ENCODE data around the gene NOX3.
"Not testable (repeated sequence)": the region's sequence is repeated elsewhere in the genome, so short reads cannot be mapped to it uniquely, and the experiment has no call there.

The NOX3 gene

DNA sequence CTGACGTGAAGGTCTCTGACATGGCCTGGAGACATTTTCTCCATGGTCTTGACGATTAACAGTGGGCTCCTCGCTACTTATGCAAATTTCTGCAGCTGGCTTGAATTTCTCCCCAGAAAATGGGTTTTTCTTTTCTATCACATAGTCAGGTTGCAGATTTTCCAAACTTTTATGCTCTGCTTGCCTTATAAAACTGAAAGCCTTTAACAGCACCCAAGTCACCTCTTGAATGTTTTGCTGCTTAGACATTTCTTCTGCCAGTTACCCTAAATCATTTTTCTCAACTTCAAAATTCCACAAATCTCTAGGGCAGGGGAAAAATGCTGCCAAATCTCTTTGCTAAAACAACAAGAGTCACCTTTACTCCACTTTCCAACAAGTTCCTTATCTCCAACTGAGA is 12.9 kb upstream of the NOX3 start:
- DNase-seq: not testable (repeated sequence)

DNA sequence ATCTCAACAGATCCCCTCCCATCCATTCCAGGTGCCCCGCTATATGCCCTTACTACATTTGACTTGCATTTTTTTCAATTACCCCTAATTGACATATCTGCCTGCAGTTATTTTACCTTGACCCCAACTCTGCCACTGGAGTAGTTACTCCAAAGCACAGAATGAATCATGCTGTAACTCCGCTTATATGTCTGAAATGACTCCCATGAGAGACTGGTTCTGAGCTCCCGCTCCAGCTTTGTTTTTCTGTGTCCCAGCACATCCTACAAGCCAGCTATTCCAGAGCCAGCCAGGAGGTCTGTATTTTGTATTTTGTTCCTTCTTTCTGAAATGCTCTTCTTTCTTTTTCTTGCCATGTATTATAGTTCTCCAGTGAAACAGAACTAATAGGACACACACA is 10.9 kb upstream of the NOX3 start:
- DNase-seq: no peak

DNA sequence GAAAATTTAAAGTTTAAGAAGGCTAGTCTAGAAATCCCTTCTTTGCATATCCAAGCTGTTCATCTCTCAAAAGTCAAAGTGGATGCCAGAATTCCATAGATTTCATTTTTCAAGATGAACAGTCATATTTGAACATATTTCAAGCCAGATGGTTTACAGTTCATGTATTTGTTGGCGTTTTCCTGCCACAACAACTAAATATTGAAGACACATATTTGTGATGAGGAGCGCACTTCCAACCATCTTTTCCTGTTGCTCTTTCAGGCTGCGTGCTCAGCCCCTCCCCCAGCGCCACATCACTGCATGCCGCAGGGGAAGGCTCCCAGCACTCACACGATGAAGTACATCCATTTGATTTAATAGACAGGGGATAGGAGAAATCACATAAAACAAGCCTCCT is 5.9 kb upstream of the NOX3 start:
- DNase-seq: no peak

- no peak for DNase-seq
Observed at GRCh38 chr6:155454471-155454870, 1.2 kb downstream of the NOX3 start.

GRCh38 chr6:155454008-155454407 is 1.6 kb downstream of the NOX3 start:
- DNase-seq: no peak

DNA sequence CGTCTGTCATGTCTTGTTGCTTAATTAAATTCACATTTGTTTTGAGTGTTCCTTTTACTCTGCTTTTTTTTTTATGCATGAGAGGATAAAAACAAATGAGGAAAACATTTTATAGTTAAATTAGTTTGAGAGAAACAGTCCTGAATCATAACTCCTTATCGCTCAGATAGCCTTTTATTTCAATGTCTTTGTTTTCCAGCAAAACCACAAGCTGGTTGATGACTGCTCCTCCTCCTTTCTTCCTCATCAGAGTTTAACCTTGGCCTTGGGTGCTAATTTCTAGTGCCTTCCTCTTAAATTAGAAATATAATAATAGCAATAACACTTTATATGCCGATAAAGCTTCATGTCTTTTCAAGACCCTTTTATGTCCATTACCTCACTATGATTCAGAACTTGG is 3.1 kb downstream of the NOX3 start:
- no peak for DNase-seq

DNA sequence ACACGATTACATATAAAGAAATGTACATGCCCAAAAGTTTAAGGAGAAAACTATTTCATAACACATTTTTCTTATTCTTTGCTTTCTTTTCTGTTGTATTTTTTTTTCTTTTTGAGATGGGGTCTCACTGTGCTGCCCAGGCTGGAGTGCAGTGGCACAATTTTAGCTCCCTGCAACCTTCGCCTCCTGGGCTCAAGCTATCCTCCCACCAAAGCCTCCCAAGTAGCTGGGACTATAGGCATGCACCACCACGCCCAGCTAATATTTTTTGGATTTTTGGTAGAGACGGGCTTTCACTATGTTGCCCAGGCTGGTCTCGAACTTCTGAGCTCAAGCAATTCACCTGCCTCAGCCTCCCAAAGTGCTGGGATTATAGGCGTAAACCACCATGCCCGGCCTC is 4.1 kb downstream of the NOX3 start:
- not testable (repeated sequence) for DNase-seq

DNA sequence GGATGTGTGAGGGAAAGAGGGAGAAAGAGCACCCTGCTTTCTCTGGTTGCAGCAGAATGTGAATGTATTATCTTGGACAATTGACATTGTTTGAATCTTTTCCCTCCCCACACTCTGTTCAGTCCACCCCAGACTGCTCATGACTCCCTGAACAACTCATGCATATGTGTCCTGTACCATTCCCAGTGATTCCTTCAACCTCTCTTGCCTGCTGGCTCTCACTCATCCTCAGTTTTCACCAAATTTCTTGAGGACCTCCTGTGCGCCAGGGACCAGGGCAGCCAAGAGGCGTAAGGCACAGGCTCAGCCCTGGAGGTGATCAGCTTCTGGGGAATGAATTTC is 5.4 kb downstream of the NOX3 start:
- no peak for DNase-seq

- DNase-seq: no peak
Observed at GRCh38 chr6:155449450-155450239, 6.0 kb downstream of the NOX3 start.

- no peak for DNase-seq
Observed at GRCh38 chr6:155448668-155449449, 6.8 kb downstream of the NOX3 start.

DNA sequence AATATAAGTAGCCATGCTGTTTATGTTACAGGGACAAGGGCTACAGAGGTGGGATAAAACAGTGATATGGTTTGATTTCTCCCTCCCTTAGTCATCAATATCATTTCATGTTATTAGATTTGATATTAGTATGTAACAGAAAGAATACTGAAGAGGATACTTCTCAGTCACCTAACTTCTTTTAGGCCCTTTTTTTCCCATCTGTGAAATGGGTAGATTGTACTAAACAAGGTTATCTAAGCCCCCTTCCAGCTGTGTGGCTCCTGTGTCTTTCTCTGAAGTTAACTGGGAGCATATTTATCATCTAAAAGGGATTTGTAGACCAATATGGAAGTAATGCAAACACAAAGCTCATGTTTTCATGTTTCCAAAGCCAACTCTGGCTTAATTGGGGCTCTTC is 7.7 kb downstream of the NOX3 start:
- DNase-seq: no peak

DNA sequence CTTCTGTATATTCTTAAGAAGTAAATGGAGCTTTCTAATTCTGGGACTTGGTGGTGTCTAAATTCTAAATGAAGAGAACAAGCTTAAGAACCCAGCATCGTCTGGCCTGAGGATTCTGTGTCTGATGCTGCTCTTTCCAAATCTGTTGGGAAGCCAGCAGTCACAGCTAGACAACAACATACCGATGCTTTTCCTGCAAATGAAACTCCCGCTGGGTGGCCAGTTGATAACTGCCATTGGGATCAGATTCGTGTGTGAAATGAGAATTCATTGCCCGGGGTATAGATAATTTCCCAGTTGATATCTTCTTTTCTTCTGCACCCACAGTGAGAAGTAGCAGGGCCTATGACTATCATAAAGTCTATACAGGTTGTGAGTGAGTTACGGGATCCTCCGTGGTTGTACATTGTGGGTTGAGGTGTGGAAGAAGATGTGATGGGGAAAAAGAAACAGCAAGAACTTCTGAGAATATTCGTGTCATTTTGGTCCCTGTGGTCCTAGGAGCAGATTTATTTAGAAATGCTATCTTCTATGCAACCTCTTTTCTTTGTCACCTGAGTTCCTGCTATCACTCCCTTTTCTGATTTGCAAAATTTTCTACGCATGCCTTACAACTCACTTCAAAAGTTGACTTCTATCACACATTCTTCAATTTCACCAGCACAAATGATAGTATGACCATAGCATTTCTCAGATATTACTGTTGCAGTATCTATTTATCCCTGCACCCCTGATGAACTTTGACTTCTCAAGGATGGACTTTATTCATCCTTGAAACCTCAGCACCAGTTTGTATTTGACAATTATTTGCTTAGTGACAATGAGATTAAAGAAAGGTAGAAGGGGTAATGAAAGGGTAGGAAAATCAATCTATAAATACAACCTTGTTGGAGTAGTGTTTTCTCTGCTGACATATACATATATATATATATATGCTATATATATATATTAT is 10.4 kb downstream of the NOX3 start:
- DNase-seq: no peak

GRCh38 chr6:155444120-155444917 is 11.3 kb downstream of the NOX3 start:
- no peak for DNase-seq

DNA sequence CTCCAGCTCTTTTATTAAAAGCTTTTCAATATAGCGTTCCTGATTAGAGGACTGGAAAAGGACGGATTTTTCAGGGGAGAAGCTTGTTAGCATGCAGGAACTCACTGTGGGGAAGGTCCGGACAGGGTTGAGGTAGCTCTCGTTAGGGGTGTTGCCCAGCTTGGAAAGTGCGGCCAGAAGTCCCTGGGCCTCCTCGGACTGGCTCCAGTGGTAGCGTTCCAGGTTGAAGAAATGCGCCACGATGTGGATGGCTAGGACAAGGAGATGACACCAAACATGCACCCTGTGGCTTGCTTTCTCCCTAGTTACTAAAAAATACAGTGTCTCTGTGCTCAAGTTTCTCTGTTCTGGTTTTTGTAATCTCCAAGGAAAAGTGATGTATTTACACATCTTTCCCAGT is 12.5 kb downstream of the NOX3 start:
- no peak for DNase-seq

GRCh38 chr6:155442562-155442961 is 13.1 kb downstream of the NOX3 start:
- DNase-seq: no peak

- no peak for DNase-seq
Observed at GRCh38 chr6:155441112-155441465, 14.6 kb downstream of the NOX3 start.

DNA sequence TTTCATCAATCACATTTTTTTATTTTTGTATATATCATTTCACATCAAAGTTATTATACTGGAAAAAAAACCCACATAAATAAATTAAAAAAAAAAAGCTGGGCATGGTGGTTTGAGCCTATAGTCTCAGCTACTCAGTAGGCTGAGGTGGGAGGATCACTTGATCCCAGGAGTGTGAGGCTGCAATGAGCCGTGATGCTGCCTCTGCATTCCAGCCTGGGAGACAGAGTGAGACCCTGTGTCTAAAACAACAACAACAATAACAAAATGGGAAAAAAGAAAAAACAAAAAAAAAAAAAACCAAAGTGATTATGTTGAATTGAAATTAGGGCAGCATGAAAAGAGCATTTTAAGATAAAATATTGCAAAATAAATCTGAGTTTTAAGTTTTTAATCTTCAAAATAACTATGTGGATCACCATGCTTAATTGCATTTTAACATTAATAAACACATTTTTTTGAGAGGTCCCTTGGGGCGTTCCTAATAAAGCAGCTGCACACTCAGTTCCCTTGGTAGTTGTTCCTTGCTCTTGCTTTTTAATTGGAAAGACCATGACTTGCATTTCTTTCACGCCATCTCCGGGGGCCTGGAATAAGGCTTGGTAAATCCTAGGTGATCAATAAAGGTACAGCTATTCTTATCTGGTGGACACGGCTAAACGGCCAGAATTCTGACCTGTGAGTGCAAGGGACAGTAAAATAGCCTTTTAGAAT is 15.1 kb downstream of the NOX3 start:
- no peak for DNase-seq

DNA sequence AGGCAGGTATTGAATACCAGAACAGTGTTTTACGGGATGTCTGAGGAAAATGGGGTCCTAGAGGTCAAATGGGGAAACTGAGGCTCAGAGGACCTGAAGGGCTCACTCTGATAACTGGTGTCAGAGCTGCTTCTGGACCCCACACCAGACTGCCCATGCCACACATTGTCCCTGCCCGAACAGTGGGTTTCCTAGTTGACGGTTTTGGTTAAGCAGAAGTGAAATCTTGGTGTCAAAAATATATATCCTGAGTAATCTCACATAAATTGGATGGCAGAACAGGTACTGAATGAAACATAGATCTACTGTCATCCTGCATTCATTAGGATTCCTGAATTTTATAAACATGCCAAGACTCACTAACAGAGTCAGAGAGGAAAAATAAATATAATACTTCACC is 16.3 kb downstream of the NOX3 start:
- no peak for DNase-seq

GRCh38 chr6:155436981-155437749 is 18.5 kb downstream of the NOX3 start:
- no peak for DNase-seq

DNA sequence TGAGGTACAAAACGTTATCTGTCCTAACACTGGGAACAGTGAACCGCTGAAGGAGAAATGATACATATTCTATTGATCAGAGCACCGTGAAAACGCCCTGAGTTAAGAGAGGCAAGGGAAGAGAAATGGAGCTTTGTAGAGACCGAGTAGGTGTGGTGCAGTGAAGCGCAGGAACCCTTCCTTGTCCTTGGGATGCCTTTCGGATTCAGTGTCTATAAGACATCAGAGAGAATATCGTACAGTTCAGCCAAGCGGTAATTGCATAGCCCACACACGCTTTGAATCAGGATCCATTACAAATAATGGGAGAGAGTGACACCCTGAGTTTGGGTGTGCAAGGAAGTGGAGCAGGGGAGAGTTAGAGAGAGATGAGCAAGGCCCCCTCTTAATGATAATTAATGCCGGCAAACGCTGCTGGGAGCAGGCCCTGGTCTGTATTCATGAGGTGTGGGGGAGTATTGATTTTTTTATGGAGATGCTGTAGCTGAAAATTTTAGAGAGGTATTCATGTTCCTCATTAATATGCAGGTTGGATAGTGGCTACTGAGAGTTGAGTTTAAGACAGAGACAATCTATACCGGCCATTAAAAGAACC is 20.7 kb downstream of the NOX3 start:
- DNase-seq: no peak

DNA sequence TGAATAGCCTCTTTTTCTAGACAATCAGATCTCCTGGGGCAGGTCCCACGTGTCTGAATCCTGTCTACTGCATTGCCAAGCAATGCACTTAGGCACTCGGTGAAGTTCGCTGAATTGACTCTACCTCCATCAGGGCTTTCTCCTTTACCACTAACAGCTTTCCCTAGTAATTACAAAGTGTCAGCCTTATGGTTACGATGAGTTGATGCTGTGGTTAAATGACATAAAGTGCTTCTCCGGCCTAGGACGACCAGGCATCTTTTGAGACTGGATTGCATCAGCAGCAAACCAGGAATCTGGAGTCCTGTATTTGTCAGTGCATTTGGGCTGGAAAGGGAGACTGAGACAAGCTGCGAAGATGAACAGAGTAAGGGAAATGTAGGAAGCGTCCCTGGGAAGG is 21.5 kb downstream of the NOX3 start:
- DNase-seq: no peak
